ENCODE data around the gene ABCC4. TPM values are rescaled to one million over a fixed set of nuclear protein-coding genes. Genes with fewer than 3 reads are reported as not detected.

ABCC4 gene
- total RNA-seq, 6 experiments from 2014 or later = 1.1 to 4.9 (median 3.8) TPM

DNA sequence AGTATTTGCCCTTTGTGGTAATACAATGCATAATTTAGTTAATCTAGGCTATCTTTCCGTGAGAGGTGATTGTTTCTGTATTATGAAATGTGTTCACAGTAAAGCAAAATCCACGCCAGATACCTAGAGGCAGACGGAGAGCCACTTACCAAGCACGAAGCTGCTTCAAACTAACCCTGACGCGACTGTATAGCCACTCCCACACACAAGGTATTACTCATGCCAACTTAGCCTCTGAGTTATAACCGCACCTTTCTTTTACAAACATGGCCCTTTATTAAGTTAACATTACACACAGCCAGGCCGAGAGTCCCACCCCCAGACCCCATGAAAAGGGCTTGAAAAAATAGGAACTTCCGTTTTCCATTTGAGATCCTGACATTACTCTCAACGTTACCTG, 185.7 kb downstream of the ABCC4 start:
- Histone ChIP-seq H3K27ac (no peak overlapping the region), H3K27me3 (no peaks in the 10 kb centered on the region), H3K4me1 (no peaks in the 10 kb centered on the region), H3K4me3 (no peak overlapping the region), H3K36me3 (no peaks in the 10 kb centered on the region), H3K9me3 (no peaks in the 10 kb centered on the region)
- intact Hi-C loops (cut with DNase I) = no loop called here
- TF ChIP-seq, protein P1, sequence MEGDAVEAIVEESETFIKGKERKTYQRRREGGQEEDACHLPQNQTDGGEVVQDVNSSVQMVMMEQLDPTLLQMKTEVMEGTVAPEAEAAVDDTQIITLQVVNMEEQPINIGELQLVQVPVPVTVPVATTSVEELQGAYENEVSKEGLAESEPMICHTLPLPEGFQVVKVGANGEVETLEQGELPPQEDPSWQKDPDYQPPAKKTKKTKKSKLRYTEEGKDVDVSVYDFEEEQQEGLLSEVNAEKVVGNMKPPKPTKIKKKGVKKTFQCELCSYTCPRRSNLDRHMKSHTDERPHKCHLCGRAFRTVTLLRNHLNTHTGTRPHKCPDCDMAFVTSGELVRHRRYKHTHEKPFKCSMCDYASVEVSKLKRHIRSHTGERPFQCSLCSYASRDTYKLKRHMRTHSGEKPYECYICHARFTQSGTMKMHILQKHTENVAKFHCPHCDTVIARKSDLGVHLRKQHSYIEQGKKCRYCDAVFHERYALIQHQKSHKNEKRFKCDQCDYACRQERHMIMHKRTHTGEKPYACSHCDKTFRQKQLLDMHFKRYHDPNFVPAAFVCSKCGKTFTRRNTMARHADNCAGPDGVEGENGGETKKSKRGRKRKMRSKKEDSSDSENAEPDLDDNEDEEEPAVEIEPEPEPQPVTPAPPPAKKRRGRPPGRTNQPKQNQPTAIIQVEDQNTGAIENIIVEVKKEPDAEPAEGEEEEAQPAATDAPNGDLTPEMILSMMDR (IDR thresholded peaks at IDR 0.05) = no peak
- TF ChIP-seq POLR2A (IDR thresholded peaks at IDR 0.05) = no peak
- no peak for DNase-seq
- no peak for ATAC-seq
- WGBS (ENCODE audit: insufficient coverage, low coverage, low lambda C conversion rate, missing lambda C conversion rate) = 89% methylated on average over 10 of the region's 10 CpGs

DNA sequence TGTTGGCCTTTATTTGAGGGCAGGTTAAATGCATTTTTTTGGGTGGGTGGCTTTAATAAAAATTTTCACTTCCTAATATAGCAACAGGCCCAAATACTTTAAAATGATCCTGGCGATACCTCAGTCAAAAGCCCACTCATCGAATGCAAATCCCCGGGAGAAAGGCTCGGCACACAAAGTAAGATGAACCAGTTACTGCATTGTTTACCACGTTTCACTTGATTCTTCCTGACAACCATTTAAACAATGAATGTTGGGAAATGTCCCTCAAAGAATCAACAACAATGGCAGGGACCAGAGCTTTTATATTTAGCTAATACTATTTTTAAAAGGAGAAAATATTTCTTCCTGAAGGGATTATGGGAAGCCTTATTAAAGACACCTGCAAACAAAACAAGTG, 187.7 kb downstream of the ABCC4 start:
- 87% methylated on average over 5 of the region's 5 CpGs for WGBS (ENCODE audit: insufficient coverage, low coverage, low lambda C conversion rate, missing lambda C conversion rate)
- ATAC-seq = no peak
- H3K27ac ChIP-seq = no peak overlapping the region
- H3K36me3 ChIP-seq = no peaks in the 10 kb centered on the region
- DNase-seq = no peak
- H3K9me3 ChIP-seq = no peaks in the 10 kb centered on the region
- no peak overlapping the region for H3K4me3 ChIP-seq
- TF ChIP-seq, protein P1 (IDR thresholded peaks at IDR 0.05) = no peak
- TF ChIP-seq POLR2A (IDR thresholded peaks at IDR 0.05) = no peak
- no peaks in the 10 kb centered on the region for H3K27me3 ChIP-seq
- intact Hi-C loops (cut with DNase I) = no loop called here
- no peaks in the 10 kb centered on the region for H3K4me1 ChIP-seq

DNA sequence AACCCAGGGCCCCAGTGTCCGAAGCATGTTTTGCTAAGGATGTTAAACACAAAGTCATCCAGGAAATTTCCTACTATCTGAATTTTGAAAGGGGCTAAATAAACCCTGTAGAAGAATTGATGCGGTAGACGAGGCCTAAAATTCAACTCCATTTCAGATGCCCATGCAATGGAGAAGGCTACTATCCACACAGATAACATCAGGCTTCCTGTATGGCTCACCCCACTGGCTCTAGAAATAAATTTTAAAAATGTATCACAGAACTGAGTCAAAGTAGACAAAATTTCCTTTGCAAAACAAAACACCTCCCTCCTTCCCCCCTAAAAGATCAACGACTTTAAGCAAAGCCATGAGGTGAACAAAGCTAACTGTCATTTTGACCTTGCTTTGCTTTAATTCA, 188.4 kb downstream of the ABCC4 start:
- WGBS (ENCODE audit: insufficient coverage, low coverage, low lambda C conversion rate, missing lambda C conversion rate) = 89% methylated on average over 4 of the region's 4 CpGs
- TF ChIP-seq, protein P1 (IDR thresholded peaks at IDR 0.05) = no peak
- no peak for TF ChIP-seq POLR2A (IDR thresholded peaks at IDR 0.05)
- no peaks in the 10 kb centered on the region for H3K27me3 ChIP-seq
- no peaks in the 10 kb centered on the region for H3K9me3 ChIP-seq
- no peak overlapping the region for H3K27ac ChIP-seq
- ATAC-seq (no peak), DNase-seq (no peak)
- intact Hi-C loops (cut with DNase I) = no loop called here
- H3K36me3 ChIP-seq = no peaks in the 10 kb centered on the region
- no peak overlapping the region for H3K4me3 ChIP-seq
- no peaks in the 10 kb centered on the region for H3K4me1 ChIP-seq

DNA sequence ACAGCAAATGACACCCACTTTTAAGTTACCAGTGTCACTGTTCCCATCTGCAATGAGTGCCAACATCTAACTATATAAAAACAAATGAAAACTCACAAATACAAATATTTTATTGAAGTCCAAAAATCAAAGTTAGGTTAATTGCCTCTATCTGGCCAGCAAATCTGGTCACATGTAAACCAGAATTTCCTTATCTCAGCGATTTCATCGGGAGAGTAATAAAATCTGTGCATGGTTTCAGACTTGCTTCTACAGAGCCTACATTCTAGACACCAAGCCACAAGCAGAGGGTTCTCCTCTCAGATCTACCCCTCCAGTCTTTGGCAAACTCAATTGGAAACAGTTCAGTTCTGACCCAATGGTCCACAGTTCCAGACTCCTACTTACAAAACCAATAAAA, 189.6 kb downstream of the ABCC4 start:
- no peak overlapping the region for H3K4me3 ChIP-seq
- H3K4me1 ChIP-seq = no peaks in the 10 kb centered on the region
- TF ChIP-seq, protein P1 (IDR thresholded peaks at IDR 0.05) = no peak
- TF ChIP-seq POLR2A (IDR thresholded peaks at IDR 0.05) = no peak
- intact Hi-C loops (cut with DNase I) = no loop called here
- ATAC-seq = no peak
- H3K9me3 ChIP-seq = no peaks in the 10 kb centered on the region
- no peak overlapping the region for H3K27ac ChIP-seq
- DNase-seq = no peak
- 43% methylated on average over 2 of the region's 2 CpGs for WGBS (ENCODE audit: insufficient coverage, low coverage, low lambda C conversion rate, missing lambda C conversion rate)
- no peaks in the 10 kb centered on the region for H3K27me3 ChIP-seq
- H3K36me3 ChIP-seq = no peaks in the 10 kb centered on the region

DNA sequence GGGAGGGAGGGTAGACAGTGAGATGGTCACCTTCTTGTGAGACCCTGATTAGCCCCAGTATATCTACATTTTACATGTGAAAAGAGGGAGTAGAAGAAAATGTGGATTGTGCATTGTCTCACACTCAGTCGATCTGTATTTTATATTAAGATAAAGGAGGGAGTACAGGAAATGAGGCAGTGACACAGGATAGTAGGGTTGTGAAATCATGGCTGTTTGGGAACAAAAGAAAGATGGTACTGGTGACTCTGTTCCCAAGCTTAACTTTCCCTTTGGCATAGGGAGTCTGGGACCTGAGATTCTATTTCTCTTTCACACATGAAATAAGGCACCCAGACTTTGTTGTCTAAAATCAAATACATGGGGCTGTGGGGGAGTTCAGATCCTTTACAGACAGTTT, 194.7 kb downstream of the ABCC4 start:
- no peak for DNase-seq
- intact Hi-C loops (cut with DNase I) = no loop called here
- no peaks in the 10 kb centered on the region for H3K27me3 ChIP-seq
- no peaks in the 10 kb centered on the region for H3K36me3 ChIP-seq
- 61% methylated on average over 1 of the region's 1 CpG for WGBS (ENCODE audit: insufficient coverage, low coverage, low lambda C conversion rate, missing lambda C conversion rate)
- no peak overlapping the region for H3K27ac ChIP-seq
- H3K9me3 ChIP-seq = no peaks in the 10 kb centered on the region
- TF ChIP-seq, protein P1 (IDR thresholded peaks at IDR 0.05) = no peak
- no peak for TF ChIP-seq POLR2A (IDR thresholded peaks at IDR 0.05)
- ATAC-seq = no peak
- H3K4me1 ChIP-seq = no peaks in the 10 kb centered on the region
- no peak overlapping the region for H3K4me3 ChIP-seq
